ENCODE data around the gene NCF2. TPM values are rescaled to one million over a fixed set of nuclear protein-coding genes. Genes with fewer than 3 reads are reported as not detected.

NCF2 gene
- total and polyA plus RNA-seq, 2 donors (not counting 1 experiment from before 2014, with no cell fraction given): 0.43 to 2.6 TPM

GRCh38 chr1:183600136-183600535 lies 9.9 kb upstream of the NCF2 start:
- Histone ChIP-seq H3K36me3 (ENCODE audit: control insufficient read depth, insufficient read depth, low read length) (no peaks in the 10 kb centered on the region), H3K9me3 (ENCODE audit: control insufficient read depth, insufficient read depth, low read depth, low read length) (no peaks in the 10 kb centered on the region), H3K9ac (ENCODE audit: insufficient read depth, low read length) (no peak overlapping the region), H3K4me2 (ENCODE audit: extremely low read depth, insufficient read depth, low read length) (no peak overlapping the region), H3K27me3 (ENCODE audit: control insufficient read depth, insufficient read depth, low read length) (no peaks in the 10 kb centered on the region), H3K4me3 (replicated peaks in 1 of 4; ENCODE audit: control extremely low read depth in 1 of 4, insufficient read depth in 1 of 4, low read depth in 3 of 4, low read length in 4 of 4) (no peak overlapping the region), H4K20me1 (ENCODE audit: control insufficient read depth, extremely low read depth, insufficient read depth, low read length) (no peaks in the 10 kb centered on the region), H3K27ac (ENCODE audit: insufficient read depth, low read length) (no peak overlapping the region), H3K79me2 (ENCODE audit: control insufficient read depth, insufficient read depth, low read length) (no peaks in the 10 kb centered on the region), H3K4me1 (ENCODE audit: control insufficient read depth, extremely low read depth, insufficient read depth, low read length) (peaks cover 5% of the 10 kb centered on the region), H2AFZ (ENCODE audit: low read length) (no peak overlapping the region)
- TF ChIP-seq CTCF (conservative IDR thresholded peaks at IDR 0.05 in 1 of 2, IDR thresholded peaks at IDR 0.05 in 1 of 2; ENCODE audit: low read depth in 1 of 2, low read length in 2 of 2) (no peak), EZH2 (IDR thresholded peaks at IDR 0.05; ENCODE audit: low read length, missing control alignments) (no peak)
- DNase-seq (ENCODE audit: low read depth in 2 of 2): peak; percentile 89 to 90

- TF ChIP-seq EZH2 (IDR thresholded peaks at IDR 0.05; ENCODE audit: low read length, missing control alignments) (no peak), CTCF (conservative IDR thresholded peaks at IDR 0.05 in 1 of 2, IDR thresholded peaks at IDR 0.05 in 1 of 2; ENCODE audit: low read depth in 1 of 2, low read length in 2 of 2) (no peak)
- Histone ChIP-seq H3K9me3 (ENCODE audit: control insufficient read depth, insufficient read depth, low read depth, low read length) (no peaks in the 10 kb centered on the region), H3K4me2 (ENCODE audit: extremely low read depth, insufficient read depth, low read length) (no peak overlapping the region), H3K9ac (ENCODE audit: insufficient read depth, low read length) (no peak overlapping the region), H3K4me1 (ENCODE audit: control insufficient read depth, extremely low read depth, insufficient read depth, low read length) (no peaks in the 10 kb centered on the region), H2AFZ (ENCODE audit: low read length) (no peak overlapping the region), H3K27me3 (ENCODE audit: control insufficient read depth, insufficient read depth, low read length) (no peaks in the 10 kb centered on the region), H4K20me1 (ENCODE audit: control insufficient read depth, extremely low read depth, insufficient read depth, low read length) (no peaks in the 10 kb centered on the region), H3K79me2 (ENCODE audit: control insufficient read depth, insufficient read depth, low read length) (no peaks in the 10 kb centered on the region), H3K36me3 (ENCODE audit: control insufficient read depth, insufficient read depth, low read length) (no peaks in the 10 kb centered on the region), H3K27ac (ENCODE audit: insufficient read depth, low read length) (no peak overlapping the region), H3K4me3 (replicated peaks in 1 of 4; ENCODE audit: control extremely low read depth in 1 of 4, insufficient read depth in 1 of 4, low read depth in 3 of 4, low read length in 4 of 4) (no peak overlapping the region)
- DNase-seq (ENCODE audit: low read depth in 2 of 2): no peak
Observed at GRCh38 chr1:183598386-183598785, 8.1 kb upstream of the NCF2 start.

- no peak for DNase-seq (ENCODE audit: low read depth in 2 of 2)
- no peaks in the 10 kb centered on the region for H3K27me3 ChIP-seq (ENCODE audit: control insufficient read depth, insufficient read depth, low read length)
- no peak overlapping the region for H3K27ac ChIP-seq (ENCODE audit: insufficient read depth, low read length)
Observed at GRCh38 chr1:183597656-183598347, 7.5 kb upstream of the NCF2 start.

More at GRCh38 chr1:183597656-183598347, 7.5 kb upstream of the NCF2 start:
- H3K79me2 ChIP-seq (ENCODE audit: control insufficient read depth, insufficient read depth, low read length): no peaks in the 10 kb centered on the region
- no peak overlapping the region for H3K4me3 ChIP-seq (replicated peaks in 1 of 4; ENCODE audit: control extremely low read depth in 1 of 4, insufficient read depth in 1 of 4, low read depth in 3 of 4, low read length in 4 of 4)
- TF ChIP-seq CTCF (conservative IDR thresholded peaks at IDR 0.05 in 1 of 2, IDR thresholded peaks at IDR 0.05 in 1 of 2; ENCODE audit: low read depth in 1 of 2, low read length in 2 of 2) (no peak), EZH2 (IDR thresholded peaks at IDR 0.05; ENCODE audit: low read length, missing control alignments) (no peak)
- no peak overlapping the region for H2AFZ ChIP-seq (ENCODE audit: low read length)
- no peak overlapping the region for H3K4me2 ChIP-seq (ENCODE audit: extremely low read depth, insufficient read depth, low read length)
- no peaks in the 10 kb centered on the region for H3K36me3 ChIP-seq (ENCODE audit: control insufficient read depth, insufficient read depth, low read length)
- no peak overlapping the region for H3K9ac ChIP-seq (ENCODE audit: insufficient read depth, low read length)
- no peaks in the 10 kb centered on the region for H3K4me1 ChIP-seq (ENCODE audit: control insufficient read depth, extremely low read depth, insufficient read depth, low read length)
- H3K9me3 ChIP-seq (ENCODE audit: control insufficient read depth, insufficient read depth, low read depth, low read length): no peaks in the 10 kb centered on the region
- no peaks in the 10 kb centered on the region for H4K20me1 ChIP-seq (ENCODE audit: control insufficient read depth, extremely low read depth, insufficient read depth, low read length)

All from fibroblast of lung (primary cell).